ENCODE measurements around the gene ZNF580.

Gene ZNF580

DNA sequence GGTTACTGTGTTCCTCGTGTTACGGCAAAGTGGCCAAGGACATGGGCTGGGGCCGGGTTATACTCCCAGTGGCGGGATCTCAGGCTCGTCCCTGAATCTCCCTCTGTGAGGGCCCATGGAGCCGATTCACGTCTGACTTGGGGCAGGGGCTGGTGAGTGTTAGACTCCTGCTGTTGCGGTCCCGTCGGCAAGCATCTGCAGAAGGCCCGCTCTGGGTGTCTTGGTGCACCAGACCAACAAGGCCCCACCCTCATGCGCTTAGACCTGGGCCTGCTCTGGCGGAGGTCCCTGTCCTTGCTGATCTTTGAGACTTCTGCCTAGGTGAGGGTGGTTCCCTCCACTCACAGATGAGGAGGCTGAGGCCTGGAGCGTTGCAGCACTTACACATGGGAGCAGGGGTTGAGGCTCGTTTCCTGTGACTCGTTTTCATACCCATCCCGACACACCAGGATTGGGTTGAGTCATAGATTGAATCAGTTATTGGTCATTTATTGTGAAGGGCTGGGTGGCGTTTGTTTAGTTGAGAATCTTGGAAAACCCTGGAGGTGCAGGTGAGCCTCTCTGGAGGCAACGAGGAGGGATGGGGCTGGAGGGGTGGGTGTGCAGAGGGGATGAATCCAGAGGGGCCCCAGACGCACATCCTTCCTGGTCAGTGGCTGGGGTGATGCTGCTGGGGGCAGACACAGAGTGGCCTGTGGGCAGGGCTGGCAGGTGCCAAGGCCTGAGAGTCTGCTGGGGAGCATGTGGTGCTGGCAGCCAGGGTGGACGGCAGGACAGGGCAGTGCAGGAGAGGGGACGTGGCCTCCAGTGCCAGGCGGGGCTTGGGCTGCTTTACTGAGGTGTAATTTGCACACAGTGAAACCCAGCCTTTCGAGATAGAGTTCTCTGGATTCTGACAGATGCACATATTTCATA lies 38.8 kb downstream of the ZNF580 start:
- no peak for DNase-seq

DNA sequence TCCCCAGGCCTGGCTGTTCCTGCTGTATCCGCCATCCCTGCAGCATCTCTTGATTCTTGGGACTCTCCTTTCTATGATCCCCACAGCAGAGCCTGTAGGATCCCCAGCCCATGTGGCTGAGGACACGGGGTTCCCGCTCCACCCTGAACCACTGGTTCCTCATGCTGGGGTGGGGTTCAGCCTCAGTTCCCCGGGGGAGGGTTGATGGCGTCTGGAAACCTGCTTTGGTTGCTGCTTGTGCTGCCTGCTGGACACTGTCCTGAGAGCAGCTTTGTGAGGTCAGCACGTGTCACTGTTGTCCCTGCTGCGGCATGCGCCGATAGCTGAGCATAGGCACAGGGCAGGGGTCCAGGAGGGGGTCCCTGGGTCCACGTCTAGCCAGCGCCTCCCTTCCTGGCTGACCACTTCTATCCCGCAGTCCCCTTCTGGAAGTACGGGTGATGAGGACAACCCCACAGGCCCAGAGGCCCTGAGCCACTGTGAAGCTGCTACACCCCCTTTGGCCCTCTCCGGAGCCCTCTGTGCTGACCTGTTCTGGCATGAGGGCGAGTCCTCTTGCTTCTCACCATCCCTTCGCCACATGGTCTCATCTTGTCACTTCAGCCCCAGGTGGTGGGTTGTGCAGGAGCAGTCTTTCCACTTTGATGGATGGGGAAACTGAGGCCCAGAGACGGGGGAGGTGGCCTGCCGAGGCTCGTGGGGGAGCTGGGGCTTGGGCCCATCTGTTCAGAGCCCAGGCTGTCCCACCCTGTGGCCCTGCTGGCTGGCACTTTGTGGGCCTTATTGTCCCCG lies 39.7 kb downstream of the ZNF580 start:
- no peak for DNase-seq

DNA sequence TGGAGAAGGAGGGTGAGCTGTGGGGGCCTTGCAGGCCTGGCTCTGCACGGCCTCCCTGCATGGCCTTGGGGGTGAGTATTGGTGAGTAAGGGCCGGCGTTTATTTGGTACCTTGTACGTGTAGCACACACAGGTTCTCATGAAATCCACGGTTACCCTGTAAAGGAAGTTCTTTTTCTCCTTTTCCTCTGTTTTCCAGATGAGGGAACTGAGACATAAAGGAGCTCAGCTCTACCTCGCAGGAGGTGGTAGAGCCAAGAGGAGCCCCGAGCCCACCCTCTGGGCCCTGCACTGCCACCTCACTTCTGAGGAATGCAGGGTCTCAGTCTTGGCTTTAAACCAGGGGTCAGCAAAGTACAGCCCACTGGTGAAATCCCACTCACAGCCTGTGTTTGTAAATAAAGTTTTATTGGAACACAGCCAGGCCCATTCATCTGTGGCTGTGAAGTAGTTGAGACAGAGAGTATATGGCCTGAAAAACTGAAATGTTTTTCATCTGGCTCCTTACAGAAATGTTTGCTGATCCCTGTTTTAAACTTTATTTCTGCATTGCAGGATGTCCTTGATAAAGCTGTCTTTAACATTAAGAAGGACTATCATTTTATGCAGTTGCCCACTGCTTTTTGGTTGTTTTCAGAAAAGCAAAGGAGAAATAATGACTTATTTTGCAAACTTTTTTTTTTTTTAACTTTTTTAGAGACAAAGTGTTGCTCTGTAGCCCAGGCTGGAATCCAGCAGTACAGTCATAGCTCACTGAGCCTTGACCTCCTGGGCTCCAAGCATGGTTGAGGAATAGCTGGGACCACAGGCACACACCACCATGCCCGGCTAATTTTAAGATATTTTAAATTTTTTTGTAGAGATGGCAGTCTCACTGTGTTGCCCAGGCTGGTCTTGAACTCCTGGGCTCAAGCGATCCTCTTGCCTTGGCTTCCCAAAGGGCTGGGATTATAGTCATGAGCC lies 40.6 kb downstream of the ZNF580 start:
- DNase-seq, result no peak

DNA sequence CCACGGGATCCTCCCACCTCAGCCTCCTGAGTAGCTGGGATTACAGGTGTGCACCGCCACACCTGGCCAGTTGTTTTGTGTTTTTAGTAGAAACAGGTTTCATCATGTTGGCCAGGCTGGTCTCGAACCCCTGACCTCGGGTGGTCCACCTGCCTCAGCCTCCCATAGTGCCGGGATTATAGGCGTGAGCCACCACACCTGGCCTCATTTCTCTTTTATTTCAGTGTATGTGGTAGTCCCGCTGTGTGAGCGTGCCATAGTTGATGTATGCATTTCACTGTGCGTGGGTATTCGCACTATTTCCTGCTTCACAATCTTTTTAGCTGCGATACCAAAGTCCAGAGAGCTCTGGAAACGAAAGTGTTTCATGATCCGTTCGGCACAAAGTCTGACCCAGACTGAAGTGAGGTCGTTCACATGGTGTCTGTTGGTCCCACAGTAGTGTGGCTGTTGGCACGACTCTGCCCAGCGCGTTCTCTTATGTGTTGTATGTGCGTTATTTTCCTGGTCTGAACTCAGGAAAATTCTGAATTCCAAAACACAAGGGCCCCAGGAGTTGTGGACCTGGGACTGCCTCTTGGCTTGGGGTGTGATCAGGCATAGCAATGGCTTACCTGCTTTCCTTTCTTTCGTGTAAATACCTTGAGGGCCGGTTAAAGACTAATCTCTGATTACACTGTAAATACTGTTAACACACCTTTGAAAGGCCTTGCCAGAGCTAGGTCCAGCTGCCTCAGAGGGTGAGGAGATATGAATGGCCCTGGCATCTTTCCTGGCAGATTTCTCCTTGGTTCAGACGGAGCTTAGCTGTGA lies 42.9 kb downstream of the ZNF580 start:
- no peak for DNase-seq

DNA sequence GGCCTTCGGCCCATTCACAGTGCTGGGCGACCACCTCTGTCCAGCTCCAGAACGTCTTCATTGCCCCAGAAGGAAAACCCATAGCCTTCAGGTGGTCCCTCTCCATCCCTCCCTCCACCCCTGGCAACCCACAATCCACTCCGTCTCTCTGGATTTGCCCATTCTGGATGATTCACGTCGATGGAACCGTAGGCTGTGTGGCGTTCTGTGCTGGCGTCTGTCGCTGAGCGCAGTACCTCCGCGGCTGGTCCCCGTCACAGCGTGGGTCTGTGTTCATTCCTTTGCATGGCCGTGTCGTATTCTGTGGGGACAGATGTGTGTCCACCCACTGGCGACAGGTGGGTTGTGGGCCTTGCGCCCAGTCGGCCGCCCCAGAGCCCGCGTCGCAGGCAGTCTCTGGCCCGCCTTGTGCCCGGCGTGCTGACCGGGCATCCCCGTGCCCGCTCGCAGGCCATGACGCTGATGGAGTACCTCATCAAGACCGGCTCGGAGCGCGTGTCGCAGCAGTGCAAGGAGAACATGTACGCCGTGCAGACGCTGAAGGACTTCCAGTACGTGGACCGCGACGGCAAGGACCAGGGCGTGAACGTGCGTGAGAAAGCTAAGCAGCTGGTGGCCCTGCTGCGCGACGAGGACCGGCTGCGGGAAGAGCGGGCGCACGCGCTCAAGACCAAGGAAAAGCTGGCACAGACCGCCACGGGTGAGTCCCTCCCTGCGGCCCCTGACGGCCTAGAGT lies 44.3 kb downstream of the ZNF580 start:
- DNase-seq, result no peak

DNA sequence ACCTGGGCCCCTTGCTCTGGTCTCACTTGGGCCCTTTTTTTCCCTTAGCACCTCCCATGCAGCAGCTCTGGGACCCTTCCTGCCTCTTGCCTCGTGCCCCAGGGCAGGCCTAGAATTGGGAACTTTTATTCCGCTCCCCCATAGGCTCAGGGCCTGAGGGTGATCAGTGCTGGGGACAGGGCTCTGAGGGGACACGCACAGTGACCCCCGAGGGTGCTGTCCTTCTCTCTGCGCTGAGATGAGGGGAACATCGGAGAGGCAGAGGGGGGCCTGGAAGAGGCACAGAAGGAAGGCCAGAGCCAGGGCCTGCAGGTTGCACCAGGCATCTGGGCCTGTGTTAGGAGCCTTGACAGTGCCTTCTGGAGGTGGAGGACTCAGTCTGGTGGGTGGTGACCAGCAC lies 45.0 kb downstream of the ZNF580 start:
- DNase-seq, result no peak

DNA sequence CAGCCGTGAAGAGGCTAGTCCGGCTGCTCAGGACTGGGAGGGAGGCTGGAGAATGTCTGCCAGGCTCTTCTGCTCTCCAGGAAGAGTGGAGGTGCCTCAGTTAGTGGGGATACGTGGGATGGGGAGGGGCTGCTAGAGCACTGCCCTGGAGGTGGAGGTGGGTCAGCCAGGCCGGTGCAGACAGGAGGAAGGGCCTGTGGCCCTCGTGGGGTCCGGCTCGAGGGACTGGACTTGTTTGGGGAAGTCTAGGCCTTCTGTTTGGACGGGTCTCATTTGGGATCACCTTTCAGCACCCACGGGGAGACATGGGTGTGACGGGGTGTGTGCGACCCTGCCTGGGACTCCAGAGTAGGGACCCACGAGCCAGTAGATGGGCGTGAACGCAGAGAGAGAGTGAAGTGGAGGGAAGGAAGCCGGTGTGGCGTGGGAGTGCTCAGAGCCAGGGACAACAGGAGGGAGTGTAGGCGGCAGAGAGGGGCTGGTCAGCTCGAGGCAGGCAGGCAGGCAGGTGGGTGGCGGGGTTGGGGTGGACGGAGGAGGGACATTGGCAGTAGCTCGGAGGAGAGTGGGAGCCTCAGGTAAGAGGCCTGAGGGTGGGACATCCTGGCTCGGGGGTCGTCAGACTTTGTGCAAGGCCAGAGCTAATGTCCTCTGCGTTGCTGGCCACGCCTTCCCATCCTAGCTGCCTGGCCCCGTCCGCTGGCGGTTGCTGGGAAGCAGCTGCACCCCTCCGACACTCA lies 45.7 kb downstream of the ZNF580 start:
- no peak for DNase-seq

DNA sequence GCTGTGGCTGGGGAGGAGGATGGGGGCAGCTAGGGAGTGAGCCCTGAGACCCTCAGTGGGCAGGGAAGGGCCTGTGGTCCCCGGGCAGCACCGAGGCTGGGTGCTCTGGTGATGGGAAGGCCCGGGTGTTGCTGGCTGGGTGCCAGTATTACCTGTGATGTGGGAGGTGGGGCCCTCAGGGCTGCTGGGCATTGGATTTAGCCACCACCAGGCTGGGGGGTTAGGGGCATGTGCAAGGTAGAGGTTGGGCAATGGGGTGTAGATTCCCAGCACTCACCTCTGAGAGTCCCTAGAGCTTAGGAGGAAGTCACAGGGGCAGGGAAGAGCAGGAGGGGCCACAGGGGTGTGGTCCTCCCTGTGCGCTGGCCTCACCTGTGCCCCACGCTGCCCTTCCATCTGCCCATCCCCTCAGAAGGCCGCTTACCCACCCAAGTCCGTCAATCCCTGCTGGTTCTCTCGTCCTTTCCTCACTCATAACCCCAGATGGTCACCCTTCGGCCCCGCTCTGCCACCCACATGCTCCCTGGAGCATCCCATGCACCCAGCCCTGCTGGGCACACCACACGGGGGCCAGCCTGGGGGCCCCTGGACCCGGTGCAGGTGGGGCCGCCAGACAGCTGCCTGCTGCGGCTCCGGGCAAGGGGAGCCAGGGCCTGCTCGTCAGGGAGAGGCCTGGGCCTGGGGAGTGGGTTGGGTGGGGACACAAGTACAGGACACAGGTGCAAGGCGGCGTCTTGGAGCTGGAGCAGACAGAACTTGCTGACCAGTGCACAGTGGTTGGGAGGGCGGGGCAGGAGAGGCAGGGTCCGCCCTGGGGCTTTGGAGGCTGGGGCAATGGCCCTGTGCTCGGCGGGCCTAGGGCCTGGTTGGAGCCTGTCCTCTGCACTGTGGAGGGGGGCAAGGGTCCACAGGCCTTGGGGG lies 46.7 kb downstream of the ZNF580 start:
- no peak for DNase-seq

DNA sequence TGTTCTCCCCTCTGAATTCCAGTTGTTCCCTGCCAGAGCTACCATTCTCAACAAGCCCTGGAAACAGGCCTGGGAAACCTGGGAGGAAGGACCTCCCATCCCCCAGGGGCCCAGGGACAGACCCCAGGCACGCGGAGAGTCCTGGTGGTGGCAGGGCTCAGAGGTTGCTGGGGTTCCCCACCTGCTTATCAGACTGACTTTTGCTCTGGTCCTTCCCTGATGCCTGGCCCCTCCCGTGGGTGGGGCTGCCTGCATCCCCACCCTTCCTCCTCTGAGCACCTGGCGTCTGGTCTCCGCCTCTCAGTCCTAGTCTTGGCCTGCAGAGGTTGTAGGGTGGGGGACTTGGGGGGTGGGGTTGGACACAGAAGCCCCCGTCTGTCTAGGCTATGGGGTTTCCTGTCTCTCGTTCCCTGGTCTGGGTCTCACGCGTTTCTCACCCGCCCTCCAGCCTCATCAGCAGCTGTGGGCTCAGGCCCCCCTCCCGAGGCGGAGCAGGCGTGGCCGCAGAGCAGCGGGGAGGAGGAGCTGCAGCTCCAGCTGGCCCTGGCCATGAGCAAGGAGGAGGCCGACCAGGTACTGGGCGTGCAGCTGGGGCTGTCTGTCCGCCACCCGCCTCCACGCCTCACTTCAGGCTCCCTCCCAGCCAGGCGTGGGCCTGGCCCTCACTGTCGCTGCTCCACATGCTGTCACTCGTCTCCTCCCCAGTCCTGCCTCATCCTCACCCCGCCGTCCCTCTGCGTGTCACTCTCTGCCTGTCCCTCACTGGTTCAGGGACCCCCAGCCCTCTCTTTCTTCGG lies 47.8 kb downstream of the ZNF580 start:
- no peak for DNase-seq

DNA sequence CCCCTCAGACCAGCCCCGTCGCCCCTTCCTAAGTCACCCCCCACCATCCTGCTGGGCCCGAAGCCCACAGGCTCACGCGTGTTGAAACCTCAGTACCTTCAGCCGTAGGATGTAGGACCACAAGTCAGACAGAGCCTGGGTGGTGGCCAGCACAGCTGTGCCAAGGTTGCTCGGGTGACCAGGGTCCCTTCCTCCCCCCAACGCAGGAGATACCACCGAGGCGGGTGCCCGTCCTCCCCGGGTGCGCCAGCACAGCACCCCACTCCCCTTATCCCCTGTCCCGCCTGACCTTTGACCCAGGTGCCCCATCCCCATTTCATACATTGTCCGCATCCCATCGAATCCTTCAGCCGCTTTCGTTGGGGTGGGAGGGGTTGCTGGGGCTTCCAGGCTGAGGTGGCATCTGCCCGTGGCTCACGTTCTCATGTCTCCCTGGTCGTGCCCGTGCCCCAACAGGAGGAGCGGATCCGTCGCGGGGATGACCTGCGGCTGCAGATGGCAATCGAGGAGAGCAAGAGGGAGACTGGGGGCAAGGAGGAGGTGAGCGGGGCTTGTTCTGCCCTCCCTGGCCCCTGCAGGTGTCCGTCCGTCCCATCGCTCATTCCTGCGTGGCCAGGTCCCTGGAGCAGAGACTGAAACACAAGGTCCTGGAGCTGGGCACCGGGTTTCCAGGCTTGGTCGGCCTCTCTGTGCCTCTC lies 48.8 kb downstream of the ZNF580 start:
- DNase-seq, result no peak

DNA sequence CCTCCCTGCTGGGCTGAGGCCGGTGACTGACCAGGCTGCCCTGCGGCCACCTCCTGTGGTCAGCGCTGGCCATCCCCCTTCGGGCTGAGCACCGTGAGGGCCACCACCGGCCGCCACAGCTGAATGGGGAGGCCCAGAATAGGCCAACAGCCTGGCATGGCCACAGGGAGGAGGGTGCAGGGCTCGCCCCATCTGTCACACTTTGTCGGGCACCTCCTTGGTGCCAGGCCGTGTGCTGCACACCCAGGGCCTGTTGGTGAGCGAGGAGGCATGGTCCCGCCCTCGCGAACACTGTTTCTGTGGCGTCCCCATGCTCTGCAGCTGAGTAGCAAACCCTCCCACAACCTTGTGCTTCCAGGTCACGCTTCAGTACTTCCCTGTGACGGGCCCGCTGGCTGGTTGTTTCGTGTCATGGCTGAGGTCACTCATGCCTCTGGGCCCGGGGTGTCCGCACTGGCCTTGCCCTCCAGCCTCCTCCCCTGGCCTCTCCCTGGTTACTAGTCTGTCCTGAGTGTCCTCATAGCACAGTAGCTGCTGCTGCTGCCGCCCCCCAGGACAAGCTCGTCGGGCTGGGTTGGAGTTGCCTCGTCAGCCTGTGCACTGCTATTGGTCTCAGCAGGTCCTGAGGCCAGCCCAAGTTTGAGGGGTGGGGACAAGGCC lies 49.4 kb downstream of the ZNF580 start:
- no peak for DNase-seq

DNA sequence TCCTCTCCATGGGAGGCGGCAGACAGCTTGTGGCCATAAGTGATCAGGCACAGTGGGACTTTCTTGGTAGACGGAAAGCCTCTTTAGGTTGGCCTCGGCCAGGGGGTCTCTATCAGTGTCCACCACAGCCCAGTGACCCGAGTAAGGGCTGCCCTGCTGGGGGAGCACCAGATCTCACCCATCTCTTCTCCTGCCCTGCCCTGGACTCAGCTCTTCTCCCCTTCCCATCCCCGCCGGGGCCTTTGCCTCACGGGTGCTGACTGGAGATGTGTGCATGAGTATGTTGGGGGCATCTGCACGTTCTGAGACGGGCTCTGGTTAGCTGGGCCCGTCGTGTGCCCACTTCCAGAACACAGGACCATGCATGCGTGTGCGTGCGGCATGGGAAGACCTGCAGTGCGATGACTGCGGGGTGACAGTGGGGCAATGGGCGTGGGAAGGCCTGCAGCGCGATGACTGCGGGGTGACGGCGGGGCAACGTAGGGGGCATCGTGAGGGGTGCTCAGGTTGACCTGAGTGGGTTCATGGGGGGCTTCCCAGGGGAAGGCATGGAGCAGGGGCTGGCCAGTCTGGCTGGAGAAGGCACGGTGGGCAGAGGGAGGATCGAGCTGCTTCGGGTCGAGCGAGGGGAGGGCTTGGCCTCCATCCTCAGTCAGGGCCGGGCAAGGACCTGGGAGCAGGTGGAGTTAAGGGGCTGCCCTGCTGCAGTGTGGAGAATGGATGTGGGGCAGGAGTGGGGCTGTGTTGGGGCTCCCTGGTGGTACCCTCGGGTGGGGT lies 50.2 kb downstream of the ZNF580 start:
- no peak for DNase-seq

DNA sequence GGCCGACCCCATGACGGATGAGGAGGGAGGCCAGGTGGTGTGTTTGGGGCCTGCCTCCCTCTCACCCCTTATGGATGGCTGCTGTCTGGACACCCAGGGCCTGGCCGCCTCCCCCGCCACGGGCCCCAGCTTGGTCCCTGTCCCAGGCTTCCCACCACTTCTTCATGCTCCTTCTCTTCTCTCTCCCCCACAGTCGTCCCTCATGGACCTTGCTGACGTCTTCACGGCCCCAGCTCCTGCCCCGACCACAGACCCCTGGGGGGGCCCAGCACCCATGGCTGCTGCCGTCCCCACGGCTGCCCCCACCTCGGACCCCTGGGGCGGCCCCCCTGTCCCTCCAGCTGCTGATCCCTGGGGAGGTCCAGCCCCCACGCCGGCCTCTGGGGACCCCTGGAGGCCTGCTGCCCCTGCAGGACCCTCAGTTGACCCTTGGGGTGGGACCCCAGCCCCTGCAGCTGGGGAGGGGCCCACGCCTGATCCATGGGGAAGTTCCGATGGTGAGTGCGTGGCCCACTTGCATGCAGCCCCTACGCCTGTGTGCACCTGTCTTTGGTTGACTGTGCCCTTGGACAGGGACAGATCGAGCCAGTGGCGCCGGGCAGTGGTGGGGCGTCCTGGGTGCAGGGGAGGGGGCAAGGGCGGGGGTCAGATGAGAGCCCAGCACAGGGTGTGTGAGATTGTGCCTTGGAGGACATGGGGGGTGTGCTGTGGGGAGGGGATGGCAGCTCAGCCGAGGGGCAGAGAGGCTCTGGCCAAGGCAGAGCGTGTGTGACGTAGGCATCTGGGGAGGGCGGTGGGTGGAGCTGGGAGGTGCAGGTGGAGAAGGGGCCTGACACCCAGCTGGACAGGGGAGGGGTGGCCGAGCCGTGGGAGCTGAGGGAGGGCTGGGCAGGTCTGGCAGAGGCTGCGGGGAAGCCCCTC lies 51.0 kb downstream of the ZNF580 start:
- no peak for DNase-seq

DNA sequence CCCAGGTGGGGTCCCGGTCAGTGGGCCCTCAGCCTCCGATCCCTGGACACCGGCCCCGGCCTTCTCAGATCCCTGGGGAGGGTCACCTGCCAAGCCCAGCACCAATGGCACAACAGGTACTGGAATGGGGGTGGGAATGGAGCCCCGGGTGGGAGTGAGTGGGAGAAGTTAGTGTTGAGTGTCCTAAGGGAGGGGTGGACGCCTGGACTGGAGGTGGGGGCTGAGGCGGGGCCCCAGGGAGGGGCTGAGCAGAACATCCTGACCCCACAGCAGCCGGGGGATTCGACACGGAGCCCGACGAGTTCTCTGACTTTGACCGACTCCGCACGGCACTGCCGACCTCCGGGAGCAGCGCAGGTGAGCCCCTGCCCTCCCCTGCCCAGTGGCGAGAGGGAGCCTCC lies 51.9 kb downstream of the ZNF580 start:
- no peak for DNase-seq

All from activated naive CD4-positive, alpha-beta T cell treated with anti-CD3 and anti-CD28 coated beads, Interleukin-2, amount 50 U/mL, for 16 hours (primary cell).